Retina (tissue), 1 donor: ENCODE results near the gene TRIP10.

Experiments
- DNase-seq: peaks from one replicate; pipeline ENCODE4 v3.0.0-alpha.2; 2016

Gene TRIP10

DNA sequence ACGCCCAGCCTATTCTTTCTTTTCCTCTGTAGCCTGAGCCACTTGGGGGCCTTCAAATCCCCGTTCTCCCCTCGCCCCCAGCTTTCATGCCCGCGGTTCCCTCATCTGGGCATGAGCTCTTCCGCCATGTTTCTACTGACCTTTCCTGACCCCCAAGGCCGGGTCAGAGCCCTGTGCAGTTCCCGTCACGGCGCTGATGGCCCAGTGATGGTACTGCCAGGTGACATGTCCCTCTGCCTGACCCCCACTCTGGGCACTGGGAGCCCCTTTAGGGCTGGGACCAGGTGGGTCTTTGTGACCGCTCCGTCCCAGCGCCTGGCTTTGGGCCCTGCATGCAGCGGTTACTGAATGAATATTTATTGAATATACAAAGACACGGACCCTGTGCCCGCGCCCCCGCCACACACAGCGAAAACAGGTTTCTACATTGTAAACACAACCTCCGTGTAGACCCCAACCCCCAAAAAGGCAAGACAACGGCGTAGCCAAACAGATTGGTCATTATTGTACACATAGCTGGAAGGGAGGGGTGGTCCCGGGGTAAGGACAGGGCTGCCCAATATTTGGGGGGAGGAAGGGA, 9.8 kb upstream of the TRIP10 start:
- DNase-seq, result no peak

DNA sequence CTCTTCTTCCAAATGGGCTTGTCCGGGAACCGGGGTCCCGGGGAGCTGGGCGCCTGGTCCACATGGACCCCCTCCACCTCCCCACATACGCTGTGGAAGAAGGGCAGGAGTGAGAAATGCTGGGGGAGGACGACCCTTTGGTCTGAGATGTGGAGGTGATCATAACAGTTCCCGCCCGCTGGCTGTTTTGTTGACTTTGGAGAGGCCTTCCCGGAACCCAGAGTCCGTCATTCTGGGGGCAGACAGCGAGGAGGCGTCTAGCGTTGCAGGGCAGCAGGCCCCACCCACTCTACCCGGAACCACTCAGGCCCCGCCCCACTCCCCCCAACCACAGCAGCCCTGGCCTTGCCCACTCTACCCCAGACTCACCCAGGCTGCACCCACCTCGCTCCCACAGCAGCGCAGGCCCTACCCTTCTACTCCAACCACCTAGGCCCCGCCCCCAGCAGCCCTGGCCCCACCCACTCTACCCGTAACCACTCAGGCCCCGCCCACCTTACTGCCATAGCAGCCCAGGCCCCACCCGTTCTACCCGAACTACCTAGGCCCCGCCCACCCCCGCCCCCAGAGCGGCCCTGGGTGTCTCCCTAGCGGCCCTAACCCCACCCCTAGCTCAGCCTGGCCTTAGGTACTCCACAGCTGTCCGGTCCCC, 9.2 kb upstream of the TRIP10 start:
- DNase-seq, result no peak

DNA sequence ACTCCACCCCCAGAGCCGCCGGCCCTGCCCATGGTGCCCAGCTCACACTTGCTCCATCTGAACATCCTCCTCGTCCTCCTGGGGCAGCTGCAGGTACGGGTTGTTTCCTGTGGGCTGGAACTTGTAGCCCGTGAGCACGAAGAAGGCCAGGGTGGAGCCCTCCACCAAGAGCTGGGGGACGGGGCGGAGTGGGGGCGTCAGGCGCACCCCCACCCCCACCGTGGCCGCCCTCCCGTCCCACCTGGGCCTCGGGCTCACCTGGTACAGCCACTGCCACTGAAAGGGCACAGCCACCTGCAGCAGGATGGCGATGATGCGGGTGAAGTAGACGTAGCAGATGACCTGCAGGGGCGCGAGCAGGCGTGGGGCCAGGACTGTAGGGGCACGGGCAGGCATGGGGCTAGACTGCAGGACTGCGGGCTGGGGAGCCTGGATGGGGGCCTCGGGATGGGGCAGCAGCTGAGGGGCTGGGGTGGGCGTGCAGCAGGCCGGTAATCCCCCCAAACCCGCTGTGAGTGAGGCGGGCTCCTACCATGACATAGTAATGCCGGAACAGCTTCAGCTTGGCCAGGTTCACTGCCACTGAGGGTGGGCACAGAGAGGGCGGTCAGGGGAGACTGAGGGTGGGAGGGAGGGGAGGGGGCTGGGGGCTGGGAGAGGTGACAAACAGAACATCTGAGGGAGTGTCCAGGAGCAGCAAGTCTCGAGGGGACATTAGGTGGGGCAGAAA, 8.4 kb upstream of the TRIP10 start:
- no peak for DNase-seq

DNA sequence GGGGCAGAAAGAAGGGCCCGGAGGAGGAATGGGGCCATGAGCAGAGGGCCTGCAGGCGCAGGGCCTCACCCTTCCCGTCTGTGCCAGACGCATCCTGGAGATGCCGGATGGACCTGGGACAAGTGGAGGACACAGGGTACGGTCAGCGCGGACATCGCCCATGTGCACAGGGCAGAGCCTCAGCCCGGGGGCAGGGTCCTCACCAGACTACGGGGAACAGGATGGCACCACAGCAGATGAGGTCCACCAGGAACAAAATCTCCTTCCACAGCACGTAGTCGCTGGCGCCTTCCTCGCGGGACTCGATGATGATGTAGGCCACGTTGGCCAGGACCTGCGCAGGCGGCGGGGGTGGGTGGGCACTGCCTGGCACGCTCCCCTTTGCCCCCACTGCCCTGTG, 7.7 kb upstream of the TRIP10 start:
- no peak for DNase-seq

DNA sequence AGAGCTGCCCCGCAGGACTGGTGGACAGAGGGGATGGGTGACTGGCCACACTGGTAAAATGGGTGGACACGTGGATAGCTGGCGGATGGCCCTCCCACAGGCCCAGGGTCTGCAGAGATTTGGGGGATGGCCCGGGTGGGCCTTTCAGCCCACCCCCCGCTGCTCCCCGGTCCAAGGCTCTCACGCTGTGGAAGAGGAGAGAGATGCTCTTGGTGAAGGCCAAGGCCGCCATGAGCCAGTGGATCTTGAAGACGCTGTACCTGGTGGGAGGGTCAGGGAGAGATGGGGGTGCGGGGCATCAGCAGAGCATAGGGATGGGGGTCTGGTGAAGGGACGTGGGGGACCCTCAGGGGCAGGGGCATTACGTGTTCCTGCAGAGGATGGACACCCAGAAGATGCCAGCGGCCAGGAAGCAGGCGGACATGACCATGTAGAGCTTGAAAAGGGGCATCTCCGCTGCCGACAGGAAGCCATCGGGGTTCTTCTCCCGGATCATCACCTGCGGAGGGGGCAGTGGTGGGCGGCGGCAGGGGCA, 6.6 kb upstream of the TRIP10 start:
- no peak for DNase-seq

DNA sequence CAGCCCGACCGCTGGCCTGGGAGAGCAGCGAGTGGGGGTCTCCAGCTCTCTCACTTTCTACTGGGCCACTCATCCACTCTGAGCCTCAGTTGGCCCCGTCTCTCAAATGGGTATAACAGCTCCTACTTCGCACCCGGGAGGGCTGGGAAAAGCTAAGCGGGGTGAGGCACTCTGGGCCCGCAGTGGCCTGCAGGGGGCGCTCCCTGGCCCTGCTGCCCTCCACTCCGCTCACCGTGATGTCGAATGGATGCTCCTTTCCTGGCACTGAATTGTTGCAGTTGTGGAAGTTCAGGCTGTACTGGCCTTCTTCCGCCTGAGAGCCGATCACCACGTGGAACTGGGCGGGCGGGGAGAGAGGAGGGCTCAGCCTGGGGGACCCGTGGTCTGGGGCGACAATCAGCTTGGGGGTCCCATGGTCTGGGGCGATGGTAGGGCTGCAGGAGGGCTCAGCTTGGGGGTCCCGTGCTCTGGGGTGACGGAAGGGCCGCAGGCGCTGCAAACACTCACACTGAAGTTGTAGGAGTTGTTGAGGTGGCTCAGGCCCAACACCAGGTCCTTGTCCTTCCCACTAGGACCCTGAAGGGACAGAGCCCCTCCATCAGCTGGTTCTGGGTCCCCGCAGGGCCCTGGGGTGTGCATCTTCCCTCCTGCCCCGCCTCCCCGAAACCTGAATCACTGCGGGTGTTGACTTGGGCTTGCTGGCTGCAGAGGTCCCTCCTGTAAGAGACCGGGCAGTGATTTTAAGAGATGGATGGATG, 6.0 kb upstream of the TRIP10 start:
- no peak for DNase-seq

DNA sequence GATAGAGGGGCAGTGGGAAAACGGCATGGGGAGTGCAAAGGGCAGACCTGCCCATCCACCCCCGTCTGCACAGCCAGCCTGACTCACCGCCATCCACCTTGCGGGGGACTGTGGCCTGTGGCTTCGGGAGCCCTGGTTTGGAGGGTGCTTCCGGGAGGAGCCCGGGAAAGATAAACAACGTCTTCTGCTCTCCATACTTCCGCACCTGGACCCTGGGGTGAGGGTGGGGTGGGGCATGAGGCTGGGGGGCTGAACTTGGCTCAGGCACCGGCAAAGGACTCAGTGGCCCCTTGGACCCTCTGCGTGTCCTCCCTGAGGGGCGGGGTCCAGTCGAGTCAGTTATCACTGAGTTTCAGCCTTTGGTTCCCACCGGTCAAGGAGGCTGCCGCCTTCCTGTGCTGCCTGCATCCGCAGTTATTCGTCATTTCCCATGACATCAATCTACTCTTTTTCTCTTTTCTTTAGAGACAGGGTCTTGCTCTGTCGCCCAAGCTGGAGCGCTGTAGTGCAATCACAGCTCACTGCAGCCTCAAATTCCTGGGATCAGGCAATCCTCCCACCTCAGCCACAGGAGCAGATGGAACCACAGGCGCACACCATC, 5.3 kb upstream of the TRIP10 start:
- no peak for DNase-seq

DNA sequence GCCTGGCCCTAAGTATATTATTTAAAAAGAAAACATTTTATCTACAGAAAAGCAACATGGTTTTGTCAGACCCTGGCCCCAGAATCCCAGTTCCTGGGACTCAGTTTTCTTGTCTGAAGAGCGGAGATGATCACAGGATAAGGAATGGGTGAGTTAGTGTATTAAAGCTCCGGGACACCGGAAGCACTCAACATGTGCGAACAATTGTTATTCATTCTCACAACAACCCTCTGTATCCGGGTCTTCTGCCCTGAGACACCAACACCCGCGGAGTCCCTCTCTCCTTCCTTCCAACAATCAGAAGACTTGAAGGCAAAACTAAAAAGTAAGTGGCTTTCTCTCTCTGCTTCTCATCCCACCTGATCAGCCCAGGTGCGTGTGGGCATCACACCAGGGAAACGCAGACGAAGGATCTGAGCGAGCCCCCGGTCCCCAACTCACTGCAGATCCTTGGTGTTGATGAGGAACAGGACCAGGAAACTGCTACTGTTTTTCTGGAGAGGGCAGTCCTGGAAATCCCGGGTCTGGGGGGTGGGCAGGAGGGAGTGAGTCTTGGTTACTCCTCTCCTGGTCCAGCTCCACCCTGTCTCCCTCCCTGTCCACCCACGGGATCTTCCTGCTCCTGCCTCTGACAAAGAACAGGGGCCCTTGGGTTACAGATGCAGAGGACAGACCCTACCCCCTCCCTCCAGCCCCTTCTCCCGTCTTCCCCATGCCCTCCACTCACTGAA, 4.1 kb upstream of the TRIP10 start:
- DNase-seq, result no peak

DNA sequence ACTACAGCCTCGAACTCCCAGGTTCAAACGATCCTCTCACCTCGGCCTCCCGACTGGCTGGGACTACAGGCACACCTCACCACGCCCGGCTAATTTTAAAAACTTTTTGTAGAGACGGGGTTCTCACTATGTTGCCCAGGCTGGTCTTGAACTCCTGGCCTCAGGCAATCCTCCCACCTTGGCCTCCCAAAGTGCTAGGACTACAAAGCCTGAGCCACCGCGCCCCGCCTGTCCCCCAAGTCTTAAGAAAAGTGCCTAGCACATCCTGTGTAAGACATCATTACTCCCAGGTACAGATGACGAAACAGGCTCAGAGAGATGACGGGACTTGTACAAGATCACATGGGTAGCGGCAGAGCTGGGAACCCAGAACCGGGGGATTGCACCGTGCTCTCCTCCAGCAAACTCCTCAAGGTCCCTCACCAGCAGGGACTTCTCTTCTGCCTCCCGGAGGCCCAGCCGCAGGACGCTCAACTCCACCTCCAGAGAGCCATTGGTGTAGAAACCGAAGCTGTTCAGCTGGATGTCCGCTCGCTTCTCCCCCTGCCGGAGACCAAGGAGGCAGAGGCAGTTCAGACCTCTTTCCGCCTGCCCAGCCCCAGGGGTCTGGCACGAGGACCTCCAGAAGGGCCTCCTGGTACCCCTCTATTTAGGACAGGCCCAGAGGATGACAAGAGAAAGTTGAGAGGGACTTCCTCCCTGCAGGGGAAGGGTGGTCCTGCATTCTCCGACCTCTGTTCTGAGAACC, 3.1 kb upstream of the TRIP10 start:
- peak; percentile 81 for DNase-seq

DNA sequence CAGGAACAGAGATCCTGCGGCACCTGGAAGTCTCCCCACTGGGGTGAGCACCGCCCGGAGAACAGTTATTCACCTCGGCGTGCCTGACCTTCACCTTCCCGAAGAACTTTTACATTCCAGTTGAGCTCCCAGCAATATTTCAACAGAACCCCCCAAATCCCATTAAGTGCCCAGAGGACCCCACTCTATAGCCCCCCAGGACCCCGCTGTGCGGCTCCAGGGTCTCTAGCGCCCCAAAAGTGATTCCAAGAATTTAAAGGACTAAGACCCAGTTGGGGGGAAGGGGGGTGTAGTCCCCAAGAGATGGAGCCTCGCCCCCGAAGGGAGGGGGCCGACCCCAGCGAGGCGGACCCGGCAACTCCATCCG, 2.6 kb upstream of the TRIP10 start:
- DNase-seq, result no peak

DNA sequence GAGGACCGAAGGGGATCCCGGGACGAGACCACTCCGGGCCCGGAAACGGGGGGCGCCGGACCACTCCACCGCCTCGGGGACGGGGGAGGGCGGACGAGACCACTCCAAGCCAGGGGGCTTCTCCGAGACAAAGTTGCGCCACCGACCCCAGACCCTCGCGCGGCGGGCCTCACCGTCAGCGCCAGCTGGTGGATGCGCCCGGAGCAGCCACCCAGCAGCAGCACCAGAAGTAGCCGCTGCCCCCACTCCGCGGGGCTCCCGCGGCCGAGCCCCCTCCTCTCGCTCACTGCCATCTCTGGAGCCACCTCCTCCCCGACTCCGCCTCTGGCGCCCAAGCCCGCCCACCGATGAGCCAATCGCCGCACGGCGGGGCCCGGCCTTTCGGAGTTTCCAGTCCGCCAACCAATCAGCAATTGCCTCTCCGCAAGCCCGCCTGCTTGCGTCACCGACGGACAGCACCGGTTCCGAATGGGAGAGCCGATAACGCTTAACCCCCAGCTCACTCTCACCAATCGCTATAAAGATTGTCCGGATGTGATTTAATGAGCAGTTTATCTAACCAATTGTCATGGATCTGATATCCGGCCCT, 2.1 kb upstream of the TRIP10 start, which contains the start of gene GPR108:
Gene GPR108 (minus strand): TSS at position 297 of the 589 bp plus-strand sequence. CDS start 4 bp downstream, at position 293.
- DNase-seq, result peak; percentile 100

DNA sequence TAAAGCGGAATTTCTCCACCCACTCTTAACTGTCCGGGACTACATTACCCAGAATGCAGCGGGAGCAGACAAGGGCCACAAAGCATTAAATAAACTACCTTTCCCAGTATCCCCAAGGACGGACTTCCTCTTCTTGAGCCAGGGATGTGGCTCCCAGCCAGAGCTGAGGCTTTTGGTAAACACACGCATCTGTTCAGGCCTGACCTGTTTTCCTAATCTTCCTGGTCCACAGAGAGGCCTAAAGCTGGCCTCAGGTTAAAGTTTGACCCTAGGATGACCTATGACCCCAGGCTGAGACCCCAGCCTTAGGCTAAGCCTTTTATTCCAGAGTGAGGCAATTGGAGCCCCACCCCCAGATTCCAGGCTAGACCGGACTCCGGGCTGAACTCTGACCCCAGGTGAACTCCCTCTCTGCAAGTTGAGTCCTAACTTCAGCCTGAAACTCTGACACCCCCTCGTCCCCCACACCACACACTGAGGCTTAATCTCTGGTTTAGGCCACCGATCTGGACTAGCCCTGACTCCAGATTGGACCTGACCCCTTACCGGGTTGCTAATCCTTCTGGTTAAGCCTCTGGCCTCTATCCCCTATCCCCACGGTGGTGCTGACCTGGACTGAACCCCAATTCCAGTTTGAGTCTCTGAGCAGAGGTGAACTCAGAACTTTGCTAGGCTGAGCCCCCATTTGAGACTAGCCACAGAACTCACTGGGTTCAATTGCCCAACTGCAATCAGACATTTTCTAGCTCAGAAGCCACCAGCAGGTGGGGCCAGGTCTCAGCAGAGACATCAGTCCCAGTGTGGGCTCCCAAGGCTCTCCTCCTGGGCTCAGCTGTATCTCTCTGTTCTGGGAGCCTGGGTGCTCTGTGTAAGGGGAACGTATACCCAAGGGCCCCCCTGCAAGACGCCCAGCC, 1.4 kb upstream of the TRIP10 start:
- peak; percentile 66 for DNase-seq

DNA sequence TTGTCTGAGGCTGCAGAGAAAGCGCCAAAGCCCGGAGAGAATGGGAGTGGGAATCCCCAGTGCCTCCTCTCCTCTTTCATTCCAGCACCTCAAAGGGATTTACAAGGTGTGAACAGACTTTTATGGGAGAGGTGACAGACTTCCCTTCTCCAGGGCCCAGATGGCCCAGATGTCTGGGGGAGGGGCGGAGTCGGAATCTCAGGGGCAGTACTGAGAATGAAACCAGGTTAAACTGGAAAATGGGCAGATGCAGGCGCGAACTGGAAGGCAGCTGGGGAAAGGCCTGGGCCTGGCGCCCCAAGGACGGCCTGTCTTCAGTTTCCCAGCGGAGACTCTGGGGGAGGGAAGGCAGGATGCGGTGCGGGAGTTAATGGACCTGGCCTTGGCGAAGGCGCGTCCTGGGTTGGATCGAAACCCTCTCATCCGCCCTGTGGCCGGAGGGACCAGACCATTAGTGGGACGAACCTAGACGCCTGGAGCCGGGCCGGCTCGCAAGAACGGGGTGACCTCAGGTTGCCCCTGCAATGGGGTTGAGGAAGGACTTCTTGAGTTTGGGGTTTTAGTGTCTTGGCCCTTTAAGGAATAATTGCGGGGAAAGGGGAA, 592 bp upstream of the TRIP10 start:
- no peak for DNase-seq

DNA sequence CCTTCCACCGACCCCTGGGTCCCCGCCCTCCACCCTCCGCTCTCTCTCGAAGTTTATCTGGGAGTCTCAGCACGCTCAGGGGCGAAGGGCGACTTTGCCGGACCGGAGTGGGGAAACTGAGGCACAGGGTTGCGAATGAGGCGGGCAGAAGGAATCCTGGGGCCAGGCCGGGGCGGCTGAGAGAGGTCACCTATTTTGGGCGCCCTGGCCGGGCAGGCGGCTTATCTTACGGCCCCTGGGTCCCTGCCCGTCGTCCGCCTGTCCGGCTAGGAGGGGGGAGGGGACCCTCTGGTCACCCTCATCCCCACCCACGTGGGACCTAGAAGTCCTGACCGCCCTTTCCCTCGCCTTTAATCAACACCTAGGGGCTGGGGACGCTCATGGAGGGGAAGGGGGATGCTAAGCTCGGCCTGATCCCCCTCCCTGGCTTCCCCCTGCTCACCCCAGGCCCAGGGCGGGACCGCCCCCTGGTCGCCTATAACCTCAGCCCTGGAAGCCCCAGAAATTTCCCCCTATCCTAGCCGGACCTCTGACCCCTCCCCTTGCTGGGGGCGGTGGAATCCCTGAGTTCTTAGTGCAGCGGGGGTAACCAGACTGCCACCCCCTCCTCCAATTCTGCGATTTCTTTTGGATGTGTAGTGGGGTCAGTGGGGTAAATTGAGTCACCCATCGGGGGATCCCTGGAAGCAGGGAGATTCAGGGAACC, 556 bp downstream of the TRIP10 start:
- peak; percentile 71 for DNase-seq

DNA sequence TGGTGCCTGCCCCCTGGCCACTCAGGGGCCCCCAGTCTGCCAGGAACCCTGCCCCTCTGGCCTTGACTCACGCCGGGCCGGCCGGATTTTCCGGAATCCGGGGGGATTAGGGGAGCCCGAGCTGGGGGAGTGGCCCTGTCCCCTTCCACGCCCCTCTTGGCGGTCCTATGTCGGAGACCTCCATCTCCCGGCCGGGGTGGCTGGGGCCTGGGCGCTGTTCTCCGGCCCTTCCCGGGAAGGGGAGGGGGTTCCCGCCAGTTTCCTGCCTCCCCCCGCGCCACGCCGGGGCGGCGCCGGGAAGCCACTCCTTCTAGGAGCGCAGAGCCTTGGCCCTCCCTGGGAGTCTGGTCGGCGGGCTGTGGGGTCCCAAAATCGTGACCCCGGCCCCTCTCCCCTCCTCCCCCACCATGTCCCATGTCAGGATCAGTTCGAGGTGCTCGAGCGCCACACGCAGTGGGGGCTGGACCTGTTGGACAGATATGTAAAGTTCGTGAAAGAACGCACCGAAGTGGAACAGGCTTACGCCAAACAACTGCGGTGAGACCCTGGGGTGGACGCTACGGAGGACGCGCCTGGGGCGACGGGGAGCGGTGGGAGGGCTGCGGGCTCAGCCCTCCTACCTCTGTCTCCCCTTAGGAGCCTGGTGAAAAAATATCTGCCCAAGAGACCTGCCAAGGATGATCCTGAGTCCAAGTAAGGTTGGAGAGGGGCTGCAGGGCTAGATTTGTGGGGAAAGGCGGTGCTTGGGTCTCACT, 1.3 kb downstream of the TRIP10 start:
- DNase-seq, result peak; percentile 53

DNA sequence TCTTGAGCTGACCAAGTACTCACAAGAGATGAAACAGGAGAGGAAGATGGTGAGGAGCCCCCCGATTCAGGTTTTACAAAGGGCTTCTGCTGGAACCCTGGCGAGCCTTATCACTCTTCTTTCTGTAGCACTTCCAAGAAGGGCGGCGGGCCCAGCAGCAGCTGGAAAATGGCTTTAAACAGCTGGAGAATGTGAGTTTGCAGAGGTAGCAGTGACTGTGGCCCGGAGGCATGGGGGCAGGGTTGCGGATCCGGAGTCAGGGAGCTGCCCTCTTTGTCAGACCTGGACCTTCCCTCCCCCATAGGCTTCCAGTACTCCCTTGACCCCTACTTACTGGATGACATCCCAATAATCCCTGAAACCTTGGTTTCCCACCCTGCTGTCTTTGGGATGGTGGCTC, 3.6 kb downstream of the TRIP10 start:
- DNase-seq, result no peak

DNA sequence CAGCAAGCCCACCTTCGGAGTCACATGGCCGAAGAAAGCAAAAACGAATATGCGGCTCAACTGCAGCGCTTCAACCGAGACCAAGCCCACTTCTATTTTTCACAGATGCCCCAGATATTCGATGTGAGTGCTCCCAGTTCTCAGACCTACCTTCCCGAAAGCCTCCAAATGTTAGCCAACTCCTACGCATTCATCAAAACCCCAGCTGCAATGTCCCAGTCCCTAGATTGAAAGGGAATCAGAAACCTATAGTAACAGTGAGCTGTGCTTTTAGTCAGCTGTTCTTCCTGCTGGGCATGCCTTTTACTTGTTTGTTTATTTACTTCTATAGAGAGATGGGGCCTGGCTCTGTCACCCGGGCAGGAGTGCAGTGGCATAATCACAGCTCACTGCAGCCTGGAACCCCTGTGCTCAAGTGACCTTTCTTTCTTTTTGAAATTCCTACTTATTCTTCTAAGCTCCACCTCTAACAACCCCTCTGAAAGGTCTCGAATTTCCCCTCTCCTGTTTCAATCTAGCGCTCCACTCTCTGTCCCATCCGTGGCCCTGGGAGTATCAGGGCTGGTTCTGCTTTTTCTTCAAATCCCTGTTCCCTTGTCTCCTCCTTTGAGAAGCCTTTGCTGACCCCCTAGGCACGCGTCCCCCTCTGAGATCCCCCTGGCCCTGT, 4.4 kb downstream of the TRIP10 start:
- DNase-seq, result no peak
